ENCODE results near the gene LY6G5C.

LY6G5C gene, protein sequence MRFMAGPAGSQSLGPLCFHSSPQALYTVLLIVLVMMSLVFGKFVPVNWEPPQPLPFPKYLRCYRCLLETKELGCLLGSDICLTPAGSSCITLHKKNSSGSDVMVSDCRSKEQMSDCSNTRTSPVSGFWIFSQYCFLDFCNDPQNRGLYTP

DNA sequence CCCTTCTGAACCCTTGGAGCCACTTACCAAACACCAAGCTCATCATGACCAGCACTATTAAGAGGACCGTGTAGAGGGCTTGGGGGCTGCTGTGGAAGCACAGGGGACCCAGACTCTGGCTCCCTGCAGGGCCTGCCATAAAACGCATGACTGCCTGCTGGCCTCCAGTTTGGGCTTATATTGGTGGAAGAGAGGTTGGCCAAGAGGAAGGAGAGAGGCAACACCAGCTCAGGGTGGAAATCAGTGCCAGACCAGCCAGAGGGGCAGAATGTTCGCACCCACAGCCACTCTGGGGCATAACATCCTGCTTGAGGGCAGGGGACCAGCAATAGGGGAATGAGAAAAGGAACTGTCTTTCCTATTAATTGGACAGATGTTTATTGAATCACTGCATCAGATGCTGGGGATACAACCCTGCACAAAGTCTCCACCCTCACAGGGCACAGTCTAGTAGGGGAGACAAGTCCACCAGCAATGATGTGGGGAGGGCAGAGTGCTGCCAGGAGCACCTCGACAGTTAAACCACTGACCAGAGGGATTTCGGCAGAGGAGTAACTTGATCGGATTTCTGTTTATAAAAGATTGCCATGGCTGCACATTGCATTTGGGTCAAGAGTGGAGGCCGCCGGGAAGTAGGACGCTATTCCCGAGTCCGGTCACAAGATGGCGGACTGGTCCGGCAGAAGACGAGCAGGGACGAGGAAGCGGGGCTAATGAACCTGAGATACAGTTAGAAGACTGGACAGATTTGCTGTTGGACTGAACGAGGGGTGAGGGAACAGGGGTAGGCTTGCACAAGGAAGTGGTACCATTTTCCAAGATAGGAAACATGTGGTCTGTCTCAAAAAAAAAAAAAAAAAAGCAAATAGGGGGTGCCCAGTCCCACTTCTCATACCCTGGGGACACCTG is at the start of gene LY6G5C:
TSS of gene LY6G5C (minus strand) at position 842 of the 909 bp plus-strand sequence. CDS start at position 148, 694 bp downstream.
- DNase-seq (ENCODE audit: low read depth) = peak; percentile 55

DNA sequence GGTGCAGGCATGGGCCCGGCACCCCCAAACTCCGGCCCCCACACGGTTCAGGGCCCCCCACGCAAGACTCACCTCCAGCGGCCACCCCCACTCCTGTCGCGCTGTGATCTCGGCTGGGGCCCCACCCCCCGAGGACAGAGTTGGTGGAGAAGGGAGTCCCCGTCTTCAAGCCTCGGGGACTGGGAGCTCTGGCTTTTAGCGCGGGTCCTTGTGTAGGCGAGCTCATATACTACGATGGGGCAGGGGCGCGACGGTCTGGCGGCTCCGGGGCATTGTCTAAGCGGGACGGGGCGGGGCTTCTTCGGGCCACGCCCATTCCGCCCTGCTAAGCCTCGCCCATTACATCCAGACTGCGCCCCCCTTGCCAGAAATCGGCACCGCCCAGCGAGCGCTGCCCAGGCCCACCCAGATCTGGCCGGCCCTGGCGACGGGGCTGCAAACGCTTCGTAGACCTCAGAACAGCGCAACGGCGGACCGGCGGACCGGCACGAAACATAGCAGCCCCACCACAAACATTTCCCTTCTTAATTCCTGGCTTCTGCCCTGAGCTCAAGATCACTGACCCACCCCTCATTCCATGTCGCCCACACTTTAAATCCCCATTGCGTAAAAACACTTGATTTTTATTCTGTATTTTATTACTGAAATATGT is 49.2 kb upstream of the LY6G5C start:
- DNase-seq (ENCODE audit: low read depth) = peak; percentile 48

DNA sequence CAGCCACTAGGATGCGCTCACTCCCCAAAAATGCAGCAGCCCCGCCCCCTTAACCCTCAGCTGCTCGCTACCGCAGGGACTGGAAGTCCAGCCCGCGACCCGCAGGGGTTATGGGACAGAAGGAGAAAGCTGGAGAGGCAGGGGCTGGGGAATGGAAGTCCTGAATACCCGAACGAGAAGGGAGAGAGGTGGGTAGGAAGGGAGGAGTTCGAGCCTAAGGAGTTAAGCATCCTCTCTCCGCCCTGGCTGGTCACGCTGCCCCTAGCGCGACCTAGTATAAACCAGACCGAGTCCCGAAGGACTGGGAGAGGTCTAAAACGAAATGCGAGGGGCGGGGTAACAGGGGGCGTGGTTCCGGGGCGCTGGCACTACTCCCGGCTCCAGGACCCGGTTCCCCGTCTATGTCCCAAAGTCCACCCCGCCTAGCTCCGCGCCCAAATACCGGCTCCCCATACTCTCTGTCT is 48.7 kb upstream of the LY6G5C start:
- peak; percentile 66 for DNase-seq (ENCODE audit: low read depth)

DNA sequence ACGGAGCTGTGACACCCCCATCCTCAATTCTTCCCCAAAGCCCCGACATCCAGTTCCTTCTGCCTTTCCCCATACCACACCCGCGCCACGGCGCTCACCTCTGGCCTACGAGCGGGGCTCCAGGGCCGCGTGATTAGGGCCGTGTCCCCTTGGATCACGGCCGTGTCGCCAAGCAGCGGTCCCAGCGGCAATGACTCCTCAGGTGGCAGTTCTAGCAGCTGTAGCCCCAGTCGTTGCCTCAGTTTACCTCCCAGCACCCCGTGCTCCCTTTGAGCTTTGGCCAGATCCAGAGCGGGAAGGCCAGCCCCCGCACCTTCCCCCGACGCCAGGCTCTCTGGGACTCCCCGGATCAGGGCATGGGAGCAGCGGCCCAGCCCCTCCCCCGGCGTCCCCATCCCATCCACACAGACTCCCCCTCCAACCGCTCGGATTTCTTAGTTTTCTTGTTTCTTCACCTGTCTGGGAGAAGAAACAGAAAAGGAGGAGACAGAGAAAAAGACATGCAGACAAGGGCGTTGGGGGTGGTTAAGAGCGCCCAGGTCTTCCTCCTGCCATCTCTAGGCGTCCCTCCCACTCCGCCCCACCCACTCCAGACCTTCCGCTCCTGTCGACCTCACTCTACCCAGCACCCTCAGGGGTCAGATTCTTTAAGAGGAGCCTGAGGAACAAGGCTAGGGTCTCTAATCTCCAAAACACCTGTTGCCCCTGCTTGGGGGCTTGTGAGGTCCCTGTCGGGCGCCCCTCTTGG is 48.1 kb upstream of the LY6G5C start, which contains the start of gene DDAH2:
TSS of gene DDAH2 (minus strand) at position 533 of the 748 bp plus-strand sequence. CDS start at position 395, 138 bp downstream.
- no peak for DNase-seq (ENCODE audit: low read depth)

DNA sequence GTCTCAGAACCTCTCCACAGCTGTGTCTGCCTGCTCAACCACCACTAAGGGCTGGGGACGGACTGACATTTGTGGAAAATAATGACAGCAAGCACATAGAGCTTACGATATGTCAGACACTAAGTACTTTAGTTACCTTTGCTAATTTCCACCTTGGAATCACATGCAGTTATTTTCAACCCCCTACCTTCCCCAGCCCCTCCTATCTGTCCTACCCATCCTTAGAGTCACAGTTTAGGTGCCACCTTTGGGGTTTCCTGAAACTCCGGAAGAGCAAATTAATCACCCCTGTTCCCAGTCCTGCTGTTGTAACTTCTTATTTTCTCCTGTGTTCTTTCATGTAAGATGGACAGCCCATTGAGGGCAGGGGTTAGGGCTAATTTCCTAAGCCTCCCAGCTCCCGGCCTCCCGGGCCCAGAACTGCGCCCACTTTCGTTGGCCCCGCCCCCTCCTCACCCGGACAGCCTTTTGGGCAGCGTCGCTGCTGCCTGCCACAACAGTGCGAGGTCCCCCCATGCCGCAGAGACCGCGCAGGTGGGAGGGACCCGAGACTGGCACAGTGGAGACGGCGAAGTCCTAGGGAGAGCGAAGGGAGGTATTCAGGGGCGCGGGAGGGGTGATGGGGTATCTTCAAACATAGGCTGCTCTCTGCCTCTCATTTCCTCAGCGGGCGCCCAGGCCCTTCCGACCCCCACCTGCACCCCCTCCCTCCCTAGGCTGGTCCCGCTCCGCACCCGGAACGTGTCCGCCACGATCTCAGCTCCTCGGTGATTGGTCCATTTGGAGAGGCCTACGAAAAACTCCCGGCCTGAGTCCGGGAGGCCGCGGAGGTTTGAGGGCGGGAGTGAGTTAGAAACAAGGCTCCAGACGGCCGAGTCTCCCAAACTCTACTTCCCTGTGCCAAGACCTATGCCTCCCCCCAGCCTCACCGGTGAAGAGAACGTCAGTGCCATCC is 47.1 kb upstream of the LY6G5C start:
- no peak for DNase-seq (ENCODE audit: low read depth)

DNA sequence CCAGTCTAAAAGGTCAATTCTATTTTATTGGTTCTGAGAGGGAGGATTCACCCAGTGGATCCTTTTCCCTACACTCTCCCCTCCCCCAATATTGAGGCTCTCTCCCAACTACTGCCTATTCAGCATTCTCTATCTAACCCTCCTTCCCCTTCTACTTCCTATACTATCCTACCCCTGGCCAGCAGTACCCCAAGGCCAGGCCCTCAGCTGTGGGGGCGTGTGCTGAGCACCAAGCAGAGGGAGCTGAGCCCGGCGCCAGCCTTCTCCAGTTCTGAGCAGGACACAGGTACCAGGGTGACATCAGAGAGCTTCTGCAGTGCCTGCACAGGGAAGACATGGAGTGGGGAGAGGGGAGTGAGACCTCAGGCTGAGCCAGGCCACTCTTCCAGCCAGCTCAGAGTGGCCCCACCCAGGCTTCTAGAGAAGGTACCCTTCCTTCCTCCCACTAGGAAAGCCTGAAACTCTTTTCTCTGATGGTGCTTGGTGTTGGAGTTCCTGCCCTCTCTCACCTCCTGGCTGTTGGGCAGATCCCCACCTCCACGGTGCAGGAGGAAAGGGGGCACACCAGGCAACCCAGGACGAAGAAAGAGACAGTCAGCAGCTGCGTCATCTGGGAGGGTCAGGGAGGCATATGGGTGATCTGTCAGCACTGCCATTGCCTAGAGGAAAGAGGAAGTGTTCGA is 46.3 kb upstream of the LY6G5C start:
- no peak for DNase-seq (ENCODE audit: low read depth)

DNA sequence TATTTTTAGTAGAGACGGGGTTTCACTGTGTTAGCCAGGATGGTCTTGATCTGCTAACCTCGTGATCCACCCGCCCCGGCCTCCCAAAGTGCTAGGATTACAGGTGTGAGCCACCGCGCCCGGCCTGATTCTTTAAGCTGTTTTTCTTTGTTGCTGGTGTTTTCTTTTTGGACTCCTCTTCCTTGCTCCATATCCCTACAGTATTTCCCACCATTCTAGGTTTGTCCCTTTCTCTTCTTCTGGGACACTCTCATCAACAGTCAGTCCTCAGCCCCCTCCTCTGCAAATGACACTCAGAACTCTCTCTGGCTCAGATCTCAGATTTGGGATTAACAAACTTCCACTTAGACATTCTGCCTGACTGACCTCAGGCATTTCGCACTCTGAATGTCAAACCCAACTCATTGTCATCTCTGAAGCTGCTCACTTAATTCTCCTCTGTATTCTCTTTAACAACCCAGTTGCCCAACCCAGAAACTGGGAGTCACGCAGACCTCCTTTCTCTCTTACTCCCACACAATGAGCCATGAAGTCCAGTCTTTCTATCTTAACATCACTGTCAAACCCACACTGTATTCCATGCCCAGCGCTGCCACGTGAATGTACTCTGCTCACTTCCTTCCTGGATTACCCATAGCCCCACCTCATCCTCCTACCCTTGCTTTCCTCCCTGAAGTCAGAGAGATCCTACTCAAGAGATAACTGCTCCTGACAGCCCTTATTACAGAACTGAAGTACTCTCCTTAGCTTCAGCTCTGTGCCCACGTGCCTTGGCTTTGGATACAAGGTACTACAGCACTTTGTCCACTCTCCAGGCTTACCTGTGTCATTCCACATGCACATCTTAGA is 44.9 kb upstream of the LY6G5C start:
- no peak for DNase-seq (ENCODE audit: low read depth)

DNA sequence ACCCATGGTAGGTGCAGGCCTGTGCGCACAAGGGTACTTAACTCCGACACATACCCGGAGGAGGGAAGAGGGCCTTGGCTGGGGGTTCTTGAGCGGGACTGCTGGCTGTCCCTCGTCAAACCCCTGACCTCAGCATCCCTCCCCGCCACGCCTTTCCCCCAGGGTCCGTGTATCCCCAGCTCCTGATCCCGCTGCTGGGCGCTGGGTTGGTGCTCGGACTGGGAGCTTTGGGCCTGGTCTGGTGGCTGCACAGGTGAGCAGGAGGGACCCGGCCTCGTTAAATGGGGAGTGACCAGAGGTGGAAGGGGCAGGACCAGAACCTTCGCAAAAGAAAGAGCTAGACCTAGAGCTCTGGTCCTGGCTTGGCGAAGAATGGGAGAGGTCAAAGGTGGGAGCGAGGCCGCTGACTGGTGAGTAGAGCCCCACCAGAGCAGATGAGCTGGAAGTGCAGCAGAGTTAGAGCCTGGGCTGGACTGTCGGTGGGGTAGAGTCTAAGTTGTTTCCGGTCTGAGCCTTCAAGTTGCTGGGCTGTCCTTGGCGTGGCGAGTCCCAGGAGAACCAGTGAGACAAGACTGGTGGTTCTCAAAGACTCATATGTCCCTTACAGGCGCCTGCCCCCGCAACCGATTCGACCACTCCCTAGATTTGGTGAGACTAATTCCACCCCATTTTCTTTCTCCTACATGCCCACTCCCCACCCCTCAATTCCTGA is 43.3 kb upstream of the LY6G5C start:
- DNase-seq (ENCODE audit: low read depth) = no peak

DNA sequence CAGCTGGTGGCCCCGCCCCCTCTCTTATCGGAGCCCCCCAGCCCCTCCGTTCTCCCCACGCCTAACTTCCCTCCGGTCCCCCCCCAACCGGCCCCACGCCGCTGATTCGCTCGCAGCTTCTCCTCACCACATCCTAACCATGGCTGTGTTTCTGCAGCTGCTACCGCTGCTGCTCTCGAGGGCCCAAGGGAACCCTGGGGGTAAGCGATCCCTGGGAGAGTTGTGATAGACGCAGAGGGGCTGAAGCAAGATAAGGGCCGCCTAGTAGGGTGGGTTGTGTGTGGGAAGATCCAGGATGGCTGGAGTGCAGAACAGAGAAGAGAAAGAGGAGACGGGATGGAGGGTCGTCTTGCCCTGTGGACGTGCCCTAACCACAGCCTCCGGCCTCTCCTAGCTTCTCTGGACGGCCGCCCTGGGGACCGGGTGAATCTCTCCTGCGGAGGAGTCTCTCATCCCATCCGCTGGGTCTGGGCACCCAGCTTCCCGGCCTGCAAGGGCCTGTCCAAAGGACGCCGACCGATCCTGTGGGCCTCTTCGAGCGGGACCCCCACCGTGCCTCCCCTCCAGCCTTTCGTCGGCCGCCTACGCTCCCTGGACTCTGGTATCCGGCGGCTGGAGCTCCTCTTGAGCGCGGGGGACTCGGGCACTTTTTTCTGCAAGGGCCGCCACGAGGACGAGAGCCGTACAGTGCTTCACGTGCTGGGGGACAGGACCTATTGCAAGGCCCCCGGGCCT is 42.5 kb upstream of the LY6G5C start, which contains the start of gene MPIG6B:
TSS of gene MPIG6B (plus strand) at position 129 of the 735 bp plus-strand sequence. CDS start at position 140, 11 bp downstream.
- DNase-seq (ENCODE audit: low read depth) = no peak

DNA sequence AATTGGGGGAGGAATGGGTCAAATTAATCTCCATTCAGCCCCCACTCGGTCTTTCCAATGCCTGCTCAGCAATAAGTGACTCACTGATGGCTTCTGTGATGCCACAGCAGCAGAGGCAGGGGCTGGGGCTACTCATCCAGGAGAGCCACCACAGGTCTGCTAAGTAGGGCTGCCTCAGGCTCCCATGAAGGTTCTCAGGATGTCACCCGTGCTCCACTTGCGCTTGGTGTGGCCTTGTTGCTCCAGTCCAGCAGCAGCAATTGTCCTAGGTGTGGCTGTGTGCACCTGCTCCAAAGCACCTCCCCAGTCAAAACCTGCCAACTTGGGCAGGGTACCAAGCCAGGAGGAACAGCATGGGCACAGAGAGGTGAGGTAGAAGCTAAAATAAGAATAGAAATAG is 41.3 kb upstream of the LY6G5C start:
- DNase-seq (ENCODE audit: low read depth) = no peak

DNA sequence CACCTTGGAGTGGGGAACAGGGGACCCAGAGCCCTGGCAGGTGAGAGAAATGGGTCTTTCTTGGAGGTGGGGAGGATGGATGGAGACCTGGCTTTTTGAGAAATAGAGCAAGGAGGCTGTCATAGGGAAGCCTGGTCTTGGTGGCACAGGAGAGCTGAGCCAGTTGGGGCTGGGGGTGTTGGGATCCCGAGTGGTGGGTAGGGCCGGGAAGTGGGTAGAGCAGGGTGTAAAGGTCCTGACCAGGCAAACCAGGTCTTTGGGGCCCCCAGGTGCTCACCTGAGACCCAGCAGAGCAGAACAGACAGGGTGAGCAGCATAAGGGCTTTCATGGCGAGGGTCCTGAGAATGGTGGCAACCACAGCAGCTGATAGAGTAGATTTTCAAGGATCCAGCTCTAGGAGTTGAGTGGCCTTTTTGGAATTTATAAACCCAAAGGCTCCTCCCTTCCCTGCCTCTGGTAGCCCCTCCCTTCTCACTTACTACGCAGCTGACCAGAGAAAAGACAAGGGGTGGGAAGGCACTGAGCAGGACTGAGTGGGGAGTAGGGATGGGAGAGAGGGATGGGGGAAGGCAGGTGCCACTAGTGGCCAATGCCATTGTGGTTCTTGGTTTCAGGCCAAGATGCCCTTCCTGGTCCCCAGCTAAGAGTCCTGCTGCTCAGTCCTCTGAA is 40.6 kb upstream of the LY6G5C start, which contains the start of gene LY6G6C:
TSS of gene LY6G6C (minus strand) at position 396 of the 670 bp plus-strand sequence. CDS start at position 329, 67 bp downstream.
- no peak for DNase-seq (ENCODE audit: low read depth)

DNA sequence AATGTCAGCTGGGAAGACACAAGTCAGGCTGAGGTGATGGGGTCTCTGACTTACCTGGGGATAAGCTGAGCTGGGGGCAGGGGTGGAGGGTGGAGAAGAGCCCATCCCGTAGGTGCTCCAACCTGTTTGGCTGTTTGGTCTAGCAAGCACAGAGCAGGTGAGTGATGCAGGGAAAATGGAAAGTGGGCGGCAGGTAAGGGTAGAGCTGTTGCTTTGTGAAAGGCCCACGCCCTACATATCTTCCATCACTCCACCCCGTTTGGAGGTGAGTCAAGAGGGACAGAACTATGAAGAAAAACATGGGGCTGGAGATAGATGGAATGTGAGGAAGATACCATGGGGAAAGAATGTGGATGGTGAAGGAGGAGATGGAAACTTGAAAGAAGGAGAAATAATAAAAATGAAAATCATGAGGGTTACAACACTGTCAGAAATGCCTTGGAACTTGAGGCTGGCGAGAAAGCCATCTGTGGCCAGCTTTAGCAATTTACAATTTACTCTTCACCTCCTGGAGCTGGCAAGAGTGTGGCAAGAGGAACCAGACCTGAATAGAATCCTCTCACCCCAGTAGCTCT is 39.4 kb upstream of the LY6G5C start:
- DNase-seq (ENCODE audit: low read depth) = no peak

DNA sequence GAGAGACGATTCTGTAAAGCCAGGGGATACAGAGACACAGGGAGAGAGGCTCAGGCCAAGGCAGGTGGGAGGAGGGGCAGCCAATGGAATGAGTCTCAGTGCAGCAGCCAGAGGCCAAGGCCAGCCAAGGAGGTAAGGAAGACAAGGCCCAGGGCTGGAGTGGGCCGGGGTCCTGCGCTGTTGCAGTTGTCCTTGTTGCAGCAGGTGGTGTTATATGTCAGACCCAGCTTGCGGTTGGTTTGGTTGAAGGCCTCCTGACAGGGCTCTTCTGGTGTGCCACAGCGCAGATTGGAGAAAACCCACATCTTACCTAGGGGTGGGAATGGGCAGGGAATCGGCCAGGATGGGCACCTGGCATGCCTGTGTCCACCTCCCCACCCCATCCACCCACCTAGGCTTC is 38.1 kb upstream of the LY6G5C start:
- DNase-seq (ENCODE audit: low read depth) = no peak

DNA sequence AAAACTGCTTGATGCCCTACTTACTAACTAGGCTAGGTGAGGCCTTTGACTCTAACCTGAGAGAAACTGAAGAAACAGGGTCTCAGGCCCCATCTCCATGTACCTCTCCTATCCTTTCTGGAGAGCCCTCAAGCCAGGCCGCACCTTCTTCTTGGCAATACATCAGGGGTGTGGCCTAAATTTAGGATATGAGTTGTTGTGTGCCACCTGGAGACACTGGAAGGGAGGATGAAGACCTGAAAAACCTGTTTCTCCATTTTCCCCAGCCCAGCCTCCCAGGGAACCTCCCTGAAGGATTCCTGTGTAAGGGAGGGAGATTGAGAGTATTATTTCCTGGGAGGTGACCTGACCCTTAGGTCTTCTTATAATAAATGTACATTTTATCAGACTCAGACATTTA is 37.4 kb upstream of the LY6G5C start:
- DNase-seq (ENCODE audit: low read depth) = no peak

DNA sequence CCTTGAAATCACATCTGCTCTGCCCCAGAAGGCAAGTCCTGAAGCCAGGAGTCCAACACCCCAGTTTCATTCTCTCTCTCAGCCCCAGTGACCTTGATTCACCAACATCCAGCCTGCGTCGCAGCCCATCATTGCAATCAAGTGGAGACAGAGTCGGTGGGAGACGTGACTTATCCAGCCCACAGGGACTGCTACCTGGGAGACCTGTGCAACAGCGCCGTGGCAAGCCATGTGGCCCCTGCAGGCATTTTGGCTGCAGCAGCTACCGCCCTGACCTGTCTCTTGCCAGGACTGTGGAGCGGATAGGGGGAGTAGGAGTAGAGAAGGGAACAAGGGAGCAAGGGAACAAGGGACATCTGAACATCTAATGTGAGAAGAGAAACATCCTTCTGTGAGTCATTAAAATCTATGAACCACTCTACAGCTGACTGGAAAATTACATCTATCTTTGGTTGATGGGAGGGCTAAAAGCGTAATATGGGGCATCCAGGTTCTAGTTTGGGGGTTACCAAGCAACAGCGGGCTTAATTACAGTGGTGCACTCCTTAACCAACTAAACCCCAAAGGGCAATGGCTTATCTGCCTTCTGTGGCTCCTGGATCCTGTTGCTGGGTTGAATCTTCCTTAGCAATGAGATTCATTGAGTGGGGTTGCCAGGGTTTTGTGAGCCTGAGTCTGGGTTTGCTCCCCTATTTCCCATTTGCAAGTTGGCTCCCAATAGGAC is 36.8 kb upstream of the LY6G5C start:
- no peak for DNase-seq (ENCODE audit: low read depth)

Measured in activated T-cell treated with anti-CD3 and anti-CD28 coated beads for 24 hours (primary cell).